Measurements from ENCODE around the gene KCNIP3. TPM values are rescaled to one million over a fixed set of nuclear protein-coding genes. Genes with fewer than 3 reads are reported as not detected.

The KCNIP3 gene
- total RNA-seq, 1 donor from 2014 or later: 7.3 TPM

DNA sequence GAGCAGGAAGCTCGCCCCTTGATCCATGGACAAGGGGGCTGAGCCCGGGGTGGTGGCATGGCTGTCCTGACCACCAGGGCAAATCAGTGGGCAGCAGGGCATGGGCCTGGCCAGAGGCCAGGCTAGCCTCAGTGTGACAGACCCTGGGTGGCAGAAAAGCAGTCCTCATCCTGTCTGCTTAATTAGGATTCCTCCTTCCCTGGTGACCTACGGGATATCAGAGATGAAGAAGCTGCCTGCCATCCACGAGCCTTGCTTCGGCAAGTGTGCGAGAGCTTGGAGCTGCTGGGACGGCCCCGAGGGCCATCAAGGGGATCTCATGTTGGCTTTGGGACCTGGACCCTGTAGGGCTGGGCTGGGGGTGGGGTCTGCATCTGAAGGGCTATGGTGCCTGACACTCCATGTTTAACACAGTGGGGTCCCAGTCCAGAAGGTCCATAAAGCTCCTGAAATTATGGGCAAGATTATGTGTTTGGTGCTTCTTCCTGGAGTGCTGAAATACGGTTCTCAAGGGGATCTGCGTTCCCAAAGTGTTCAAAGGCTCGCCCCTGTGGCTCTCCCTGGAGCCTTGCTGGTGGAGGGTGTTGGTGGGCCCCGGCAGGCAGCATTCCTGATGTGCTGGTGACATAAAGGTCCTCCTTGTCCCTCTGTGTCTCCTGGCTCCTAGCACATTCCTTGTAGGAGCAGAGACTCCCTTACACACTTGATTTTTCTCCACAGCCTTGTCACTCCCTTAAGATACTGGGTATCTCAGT, 52.6 kb downstream of the KCNIP3 start:
- H3K27me3 Mint-ChIP-seq (ENCODE audit: unreplicated experiment): peaks cover 12% of the 10 kb centered on the region

GRCh38 chr2:95350368-95350767, 53.2 kb downstream of the KCNIP3 start:
- TF ChIP-seq, protein P1, sequence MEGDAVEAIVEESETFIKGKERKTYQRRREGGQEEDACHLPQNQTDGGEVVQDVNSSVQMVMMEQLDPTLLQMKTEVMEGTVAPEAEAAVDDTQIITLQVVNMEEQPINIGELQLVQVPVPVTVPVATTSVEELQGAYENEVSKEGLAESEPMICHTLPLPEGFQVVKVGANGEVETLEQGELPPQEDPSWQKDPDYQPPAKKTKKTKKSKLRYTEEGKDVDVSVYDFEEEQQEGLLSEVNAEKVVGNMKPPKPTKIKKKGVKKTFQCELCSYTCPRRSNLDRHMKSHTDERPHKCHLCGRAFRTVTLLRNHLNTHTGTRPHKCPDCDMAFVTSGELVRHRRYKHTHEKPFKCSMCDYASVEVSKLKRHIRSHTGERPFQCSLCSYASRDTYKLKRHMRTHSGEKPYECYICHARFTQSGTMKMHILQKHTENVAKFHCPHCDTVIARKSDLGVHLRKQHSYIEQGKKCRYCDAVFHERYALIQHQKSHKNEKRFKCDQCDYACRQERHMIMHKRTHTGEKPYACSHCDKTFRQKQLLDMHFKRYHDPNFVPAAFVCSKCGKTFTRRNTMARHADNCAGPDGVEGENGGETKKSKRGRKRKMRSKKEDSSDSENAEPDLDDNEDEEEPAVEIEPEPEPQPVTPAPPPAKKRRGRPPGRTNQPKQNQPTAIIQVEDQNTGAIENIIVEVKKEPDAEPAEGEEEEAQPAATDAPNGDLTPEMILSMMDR (IDR thresholded peaks at IDR 0.05; ENCODE audit: partially characterized antibody, unreplicated experiment): no peak
- Mint-ChIP-seq H3K27ac (ENCODE audit: unreplicated experiment) (no peak overlapping the region), H3K9me3 (ENCODE audit: unreplicated experiment) (peaks cover 2% of the 10 kb centered on the region), H3K27me3 (ENCODE audit: unreplicated experiment) (peaks cover 9% of the 10 kb centered on the region), H3K4me3 (ENCODE audit: unreplicated experiment) (no peak overlapping the region), H3K36me3 (ENCODE audit: unreplicated experiment) (no peaks in the 10 kb centered on the region), H3K4me1 (ENCODE audit: low read depth, unreplicated experiment) (peaks cover 3% of the 10 kb centered on the region)
- DNase-seq: no peak

More for the DNA sequence above, 52.6 kb downstream of the KCNIP3 start:
- Mint-ChIP-seq H3K9me3 (ENCODE audit: unreplicated experiment) (peaks cover 2% of the 10 kb centered on the region), H3K4me3 (ENCODE audit: unreplicated experiment) (no peak overlapping the region), H3K4me1 (ENCODE audit: low read depth, unreplicated experiment) (peaks cover 3% of the 10 kb centered on the region), H3K36me3 (ENCODE audit: unreplicated experiment) (no peaks in the 10 kb centered on the region), H3K27ac (ENCODE audit: unreplicated experiment) (no peak overlapping the region)
- TF ChIP-seq, protein P1 (IDR thresholded peaks at IDR 0.05; ENCODE audit: partially characterized antibody, unreplicated experiment): no peak
- no peak for DNase-seq

GRCh38 chr2:95350774-95351597, 53.8 kb downstream of the KCNIP3 start:
- Mint-ChIP-seq H3K27me3 (ENCODE audit: unreplicated experiment) (peaks cover 9% of the 10 kb centered on the region), H3K4me1 (ENCODE audit: low read depth, unreplicated experiment) (peaks cover 3% of the 10 kb centered on the region), H3K27ac (ENCODE audit: unreplicated experiment) (no peak overlapping the region), H3K36me3 (ENCODE audit: unreplicated experiment) (no peaks in the 10 kb centered on the region), H3K4me3 (ENCODE audit: unreplicated experiment) (no peak overlapping the region), H3K9me3 (ENCODE audit: unreplicated experiment) (peaks cover 2% of the 10 kb centered on the region)
- TF ChIP-seq, protein P1 (IDR thresholded peaks at IDR 0.05; ENCODE audit: partially characterized antibody, unreplicated experiment): no peak
- no peak for DNase-seq

DNA sequence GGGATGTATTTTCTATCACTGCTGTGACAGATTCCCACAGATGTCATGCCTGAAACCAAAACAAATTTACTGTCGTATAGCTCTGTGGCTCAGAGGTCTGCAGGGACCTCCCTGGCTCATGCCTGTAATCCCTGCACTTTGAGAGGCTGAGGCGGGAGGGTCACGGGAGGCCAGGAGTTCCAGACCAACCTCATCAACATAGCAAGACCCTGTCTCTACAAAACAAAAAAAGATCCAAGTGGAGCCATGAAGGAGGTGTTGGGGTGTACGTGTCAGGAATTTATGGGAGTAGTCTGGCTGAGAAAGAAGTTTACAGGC, 54.4 kb downstream of the KCNIP3 start:
- DNase-seq: no peak
- peaks cover 9% of the 10 kb centered on the region for H3K27me3 Mint-ChIP-seq (ENCODE audit: unreplicated experiment)
- H3K27ac Mint-ChIP-seq (ENCODE audit: unreplicated experiment): no peak overlapping the region
- H3K36me3 Mint-ChIP-seq (ENCODE audit: unreplicated experiment): no peaks in the 10 kb centered on the region
- H3K4me1 Mint-ChIP-seq (ENCODE audit: low read depth, unreplicated experiment): peaks cover 3% of the 10 kb centered on the region
- H3K4me3 Mint-ChIP-seq (ENCODE audit: unreplicated experiment): no peak overlapping the region
- TF ChIP-seq, protein P1 (IDR thresholded peaks at IDR 0.05; ENCODE audit: partially characterized antibody, unreplicated experiment): no peak
- peaks cover 5% of the 10 kb centered on the region for H3K9me3 Mint-ChIP-seq (ENCODE audit: unreplicated experiment)
